A673 (cell line): Measurements from ENCODE around the gene DEDD2. TPM values are rescaled to one million over a fixed set of nuclear protein-coding genes. Genes with fewer than 3 reads are reported as not detected.

Experiments used
- BruUV-seq: library from RNA; stranded (reverse); fragments of 400-500 nt; replicated peaks from 2 replicates; lab custom pipeline; 2021; lab: Mats Ljungman, UMichigan
- CTCF ChIA-PET: fragments of 300-600 bp; sonication (Branson Sonifier 250); formaldehyde crosslinking; loops from one replicate; lab custom pipeline; 2022; ENCODE audit warnings: antibody characterized with exemption; lab: Charles Lee
- POLR2A ChIA-PET: fragments of 300-600 bp; sonication (Branson Sonifier 250); formaldehyde crosslinking; loops from one replicate; lab custom pipeline; 2022; ENCODE audit warnings: antibody characterized with exemption; ENCODE audit not compliant: low non-redundant PET; lab: Charles Lee
- DNase-seq: peaks from one replicate; pipeline ENCODE4 v3.0.0-alpha.2; 2015; ENCODE audit warnings: low spot score
- H3K27ac ChIP-seq: fragments of 200-600 bp; sonication (generic); 2 replicates; pipeline ENCODE4 v1.5.1; 2016; ENCODE audit warnings: mixed run types, low read depth, mild to moderate bottlenecking, mixed read lengths, antibody characterized with exemption, low read length; ENCODE audit not compliant: poor library complexity, severe bottlenecking
- H3K27me3 ChIP-seq: fragments of 200-600 bp; sonication (generic); replicated peaks from 2 replicates; pipeline ENCODE4 v1.6.1; 2017; ENCODE audit warnings: mixed run types, low read depth, mild to moderate bottlenecking, mixed read lengths, antibody characterized with exemption, low read length; ENCODE audit not compliant: insufficient read depth, poor library complexity
- H3K36me3 ChIP-seq: fragments of 200-600 bp; sonication (generic); 2 replicates; pipeline ENCODE4 v1.6.1; 2016; ENCODE audit warnings: mixed run types, mild to moderate bottlenecking, mixed read lengths, antibody characterized with exemption, low read length; ENCODE audit not compliant: insufficient read depth, poor library complexity, severe bottlenecking
- H3K4me1 ChIP-seq: fragments of 200-600 bp; sonication (generic); 2 replicates; pipeline ENCODE4 v1.6.1; 2017; ENCODE audit warnings: mixed run types, mild to moderate bottlenecking, mixed read lengths, antibody characterized with exemption, low read length; ENCODE audit not compliant: insufficient read depth, poor library complexity, severe bottlenecking
- H3K4me3 ChIP-seq: fragments of 200-600 bp; sonication (generic); 2 replicates; pipeline ENCODE4 v1.5.1; 2016; ENCODE audit warnings: low read depth, mixed run types, mild to moderate bottlenecking, mixed read lengths, low read length; ENCODE audit not compliant: poor library complexity, severe bottlenecking
- H3K9me3 ChIP-seq: fragments of 200-600 bp; sonication (generic); 2 replicates; pipeline ENCODE4 v1.6.1; 2016; ENCODE audit warnings: mixed run types, low read depth, mild to moderate bottlenecking, mixed read lengths, antibody characterized with exemption, low read length; ENCODE audit not compliant: poor library complexity, severe bottlenecking
- CTCF ChIP-seq: fragments of 300-800, 200-600 bp; sonication (generic); conservative IDR thresholded peaks from 2 replicates; pipeline ENCODE4 v1.5.1; 2017; ENCODE audit warnings: low read depth, mild to moderate bottlenecking, antibody characterized with exemption, low read length, moderate library complexity, mixed read lengths
- EZH2 ChIP-seq: fragments of 200-600 bp; sonication (generic); IDR thresholded peaks from 2 replicates; pipeline ENCODE4 v1.6.1; 2017; ENCODE audit warnings: borderline replicate concordance, low read depth, mild to moderate bottlenecking, mixed read lengths, antibody characterized with exemption, low read length; ENCODE audit not compliant: poor library complexity, severe bottlenecking
- intact Hi-C: fragments of 100-400 bp; cut with micrococcal nuclease; formaldehyde crosslinking; loops from one replicate; pipeline ENCODE4 v1.10.0; 2022; ENCODE audit not compliant: unreplicated experiment
- total RNA-seq: library from RNA; stranded (reverse); gene quantifications from 2 replicates; pipeline ENCODE4 v1.2.3, GENCODE V29; 2021

The DEDD2 gene
- total RNA-seq, 1 experiment from 2014 or later = 32.1 TPM

GRCh38 chr19:42251572-42252358 is 34.3 kb upstream of the DEDD2 start:
- Histone ChIP-seq H3K4me1 (peaks cover 59% of the 10 kb centered on the region), H3K4me3 (peak overlapping the region; percentile 91), H3K36me3 (peaks cover 23% of the 10 kb centered on the region), H3K9me3 (no peaks in the 10 kb centered on the region), H3K27me3 (no peaks in the 10 kb centered on the region), H3K27ac (peak overlapping the region; percentile 83)
- intact Hi-C loops = loop anchor here (2.0 kb wide), 1 partner anchor 29 kb away; no protein-coding TSS in a partner anchor
- no TSS peak for BruUV-seq
- POLR2A ChIA-PET = interaction anchor here (0.6 kb wide), 1 partner anchor 31 kb away, joined by 4 read pairs; no protein-coding TSS in a partner anchor
- DNase-seq = peak; percentile 22
- CTCF ChIA-PET = interaction anchor here (0.6 to 2.7 kb wide), 3 partner anchors 28 to 97 kb away, joined by 3 to 12 read pairs (median 6); no protein-coding TSS in a partner anchor
- TF ChIP-seq CTCF (no peak), EZH2 (no peak)

GRCh38 chr19:42250666-42251531 is 33.4 kb upstream of the DEDD2 start:
- intact Hi-C loops = loop anchor here (2.0 kb wide), 1 partner anchor 30 kb away; no protein-coding TSS in a partner anchor
- H3K27ac ChIP-seq = peak overlapping the region; percentile 87
- H3K27me3 ChIP-seq = no peaks in the 10 kb centered on the region
- H3K36me3 ChIP-seq = peaks cover 23% of the 10 kb centered on the region
- peak overlapping the region; percentile 91 for H3K4me3 ChIP-seq
- peaks cover 59% of the 10 kb centered on the region for H3K4me1 ChIP-seq
- H3K9me3 ChIP-seq = no peaks in the 10 kb centered on the region
- TF ChIP-seq EZH2 = no peak
- TF ChIP-seq CTCF = no peak
- POLR2A ChIA-PET = interaction anchor here (0.5 to 0.6 kb wide), 2 partner anchors 32 to 240 kb away, joined by 3 to 4 read pairs; no protein-coding TSS in a partner anchor
- peak; percentile 51 for DNase-seq
- no TSS peak for BruUV-seq
- CTCF ChIA-PET = interaction anchor here (0.7 to 2.7 kb wide), 4 partner anchors 29 to 802 kb away, joined by 3 to 12 read pairs (median 4); no protein-coding TSS in a partner anchor

- peaks cover 59% of the 10 kb centered on the region for H3K4me1 ChIP-seq
- peak overlapping the region; percentile 87 for H3K27ac ChIP-seq
- no peak for TF ChIP-seq EZH2
- TF ChIP-seq CTCF = no peak
- H3K36me3 ChIP-seq = peaks cover 23% of the 10 kb centered on the region
- ChIA-PET CTCF (interaction anchor here (0.7 to 2.7 kb wide), 3 partner anchors 29 to 801 kb away, joined by 3 to 12 read pairs (median 4); no protein-coding TSS in a partner anchor), POLR2A (no interaction called here)
- BruUV-seq = no TSS peak
- intact Hi-C loops = loop anchor here (2.0 kb wide), 1 partner anchor 31 kb away; no protein-coding TSS in a partner anchor
- H3K9me3 ChIP-seq = no peaks in the 10 kb centered on the region
- peak overlapping the region; percentile 35 for H3K4me3 ChIP-seq
- no peaks in the 10 kb centered on the region for H3K27me3 ChIP-seq
- peak; percentile 28 for DNase-seq
These were observed 32.7 kb upstream of the DEDD2 start for GRCh38 chr19:42250183-42250665.
